Natural killer cell (primary cell): ENCODE results near the gene CDH26. TPM values are rescaled to one million over a fixed set of nuclear protein-coding genes. Genes with fewer than 3 reads are reported as not detected.
A peak's percentile ranks its signal among the peaks of the same experiment; 100 is the strongest.

Experiments used
- ATAC-seq, 3 donors: fragments of 150-1000 bp in 2 of 3; fragments of 200-7000 bp in 1 of 3; cut with Tn5 transposase; 1 replicate in 1 of 3; 2 replicates in 2 of 3; pipeline ENCODE4 v1.10.0; 2021; ENCODE audit warnings: mild to moderate bottlenecking in 2 of 3, moderate library complexity in 2 of 3
- DNase-seq, 2 donors: peaks; one replicate each; pipeline versions ENCODE4 v3.0.0 to v3.0.0-alpha.2; 2013 to 2021; ENCODE audit warnings: mixed read lengths in 1 of 2
- H3K27ac ChIP-seq: one replicate; pipeline ENCODE4 v1.5.1; 2013; ENCODE audit warnings: mild to moderate bottlenecking, low read length
- H3K27me3 ChIP-seq: one replicate; pipeline ENCODE4 v1.6.1; 2013; ENCODE audit warnings: low read length; ENCODE audit not compliant: control insufficient read depth, insufficient read depth
- H3K36me3 ChIP-seq: one replicate; pipeline ENCODE4 v1.6.1; 2013; ENCODE audit warnings: low read length; ENCODE audit not compliant: control insufficient read depth, insufficient read depth
- H3K4me1 ChIP-seq: one replicate; pipeline ENCODE4 v1.6.1; 2013; ENCODE audit warnings: low read length; ENCODE audit not compliant: control insufficient read depth, insufficient read depth
- H3K4me3 ChIP-seq: one replicate; pipeline ENCODE4 v1.5.1; 2013; ENCODE audit warnings: low read length
- H3K9me3 ChIP-seq: one replicate; pipeline ENCODE4 v1.6.1; 2013; ENCODE audit warnings: low read length; ENCODE audit not compliant: control insufficient read depth, insufficient read depth
- H3K27ac Mint-ChIP-seq, 2 donors: one replicate each; pipeline ENCODE4 v1.8.0; 2022; ENCODE audit warnings: mild to moderate bottlenecking in 2 of 2, mixed read lengths in 2 of 2, moderate library complexity in 1 of 2
- H3K27me3 Mint-ChIP-seq, 2 donors: one replicate each; pipeline ENCODE4 v1.8.0; 2022; ENCODE audit warnings: low read depth in 2 of 2, mixed read lengths in 2 of 2
- H3K36me3 Mint-ChIP-seq: one replicate; pipeline ENCODE4 v1.8.0; 2022; ENCODE audit warnings: mixed read lengths
- H3K4me1 Mint-ChIP-seq, 2 donors: one replicate each; pipeline ENCODE4 v1.8.0; 2022; ENCODE audit warnings: mixed read lengths in 2 of 2
- H3K4me3 Mint-ChIP-seq: one replicate; pipeline ENCODE4 v1.8.0; 2022; ENCODE audit warnings: mild to moderate bottlenecking, moderate library complexity, mixed read lengths
- H3K9me3 Mint-ChIP-seq, 2 donors: one replicate each; pipeline ENCODE4 v1.8.0; 2022; ENCODE audit warnings: mixed read lengths in 2 of 2
- CTCF ChIP-seq: fragments of 200-600 bp; IDR thresholded peaks from one replicate; pipeline ENCODE4 v1.8.0; 2022; ENCODE audit warnings: antibody characterized with exemption
- WGBS: methylation state at CpG from one replicate; pipeline ENCODE4 v1.1.7; 2013; ENCODE audit warnings: missing lambda C conversion rate; ENCODE audit not compliant: insufficient coverage; 5-methylcytosine and 5-hydroxymethylcytosine counted together
- intact Hi-C: fragments of 100-400 bp; cut with micrococcal nuclease; formaldehyde crosslinking; loops from one replicate; pipeline ENCODE4 v1.14.2; 2022
- total RNA-seq, 4 donors: library from RNA; stranded (reverse); fragments of 120-200 nt in 1 of 4; gene quantifications; one replicate each; pipeline versions ENCODE4 v1.2.3 to v1.2.4, GENCODE V29; 2013 to 2022

CDH26 gene
- total RNA-seq, 3 donors from 2014 or later (not counting 1 experiment from before 2014, with no cell fraction given) = 1.2 to 2.0 (median 1.8) TPM

- peaks cover 35 to 40% of the 10 kb centered on the region in 2 donors for H3K4me1 Mint-ChIP-seq
- H3K27ac Mint-ChIP-seq = peak overlapping the region; percentile 37 to 93
- no peaks in the 10 kb centered on the region for H3K27me3 Mint-ChIP-seq
- H3K36me3 Mint-ChIP-seq = no peaks in the 10 kb centered on the region
- intact Hi-C loops = no loop called here
- Histone ChIP-seq H3K4me1 (peaks cover 20% of the 10 kb centered on the region), H3K27ac (peak overlapping the region; percentile 55), H3K9me3 (no peaks in the 10 kb centered on the region), H3K36me3 (peaks cover 23% of the 10 kb centered on the region), H3K4me3 (peak overlapping the region; percentile 52), H3K27me3 (no peaks in the 10 kb centered on the region)
- H3K4me3 Mint-ChIP-seq = peak overlapping the region; percentile 94
- no peak for TF ChIP-seq CTCF
- 50% methylated on average over 104 of the region's 104 CpGs for WGBS
- ATAC-seq (no peak), DNase-seq (peak in 1 of 2 donors; percentile 32)
- H3K9me3 Mint-ChIP-seq = no peaks in the 10 kb centered on the region
These were observed 19.0 kb upstream of the CDH26 start for GRCh38 chr20:59939052-59939878.

GRCh38 chr20:59939879-59940128 lies 18.4 kb upstream of the CDH26 start:
- H3K36me3 ChIP-seq = peaks cover 28% of the 10 kb centered on the region
- H3K9me3 ChIP-seq = no peaks in the 10 kb centered on the region
- Mint-ChIP-seq H3K9me3 (no peaks in the 10 kb centered on the region), H3K36me3 (no peaks in the 10 kb centered on the region), H3K4me3 (peak overlapping the region; percentile 94), H3K27me3 (no peaks in the 10 kb centered on the region), H3K27ac (peak overlapping the region; percentile 89 to 93), H3K4me1 (peaks cover 35 to 45% of the 10 kb centered on the region in 2 donors)
- intact Hi-C loops = loop anchor here (5.0 to 10.0 kb wide), 2 partner anchors 117 to 1955 kb away; no protein-coding TSS in a partner anchor
- WGBS = under 1% methylated on average over 24 of the region's 24 CpGs
- H3K27ac ChIP-seq = peak overlapping the region; percentile 55
- DNase-seq = peak in 1 of 2 donors; percentile 21
- peak; percentile 11 to 25 (median 22) for ATAC-seq
- peaks cover 18% of the 10 kb centered on the region for H3K4me1 ChIP-seq
- peak overlapping the region; percentile 52 for H3K4me3 ChIP-seq
- no peaks in the 10 kb centered on the region for H3K27me3 ChIP-seq
- no peak for TF ChIP-seq CTCF

- ATAC-seq (peak; percentile 96 to 97 (median 97)), DNase-seq (peak; percentile 84 to 94)
- TF ChIP-seq CTCF = no peak
- H3K4me1 ChIP-seq = peaks cover 18% of the 10 kb centered on the region
- H3K27ac ChIP-seq = peak within 1 kb of the TSS; percentile 70
- H3K27me3 Mint-ChIP-seq = no peaks in the 10 kb centered on the region
- no peaks in the 10 kb centered on the region for H3K36me3 Mint-ChIP-seq
- H3K4me3 Mint-ChIP-seq = peak within 1 kb of the TSS; percentile 94
- peaks cover 32% of the 10 kb centered on the region for H3K36me3 ChIP-seq
- peak within 1 kb of the TSS; percentile 89 to 93 for H3K27ac Mint-ChIP-seq
- no peaks in the 10 kb centered on the region for H3K27me3 ChIP-seq
- under 1% methylated on average over 57 of the region's 57 CpGs for WGBS
- intact Hi-C loops = loop anchor here (5.0 to 10.0 kb wide), 2 partner anchors 117 to 1954 kb away; no protein-coding TSS in a partner anchor
- H3K4me3 ChIP-seq = peak within 1 kb of the TSS; percentile 52
- no peaks in the 10 kb centered on the region for H3K9me3 Mint-ChIP-seq
- H3K9me3 ChIP-seq = no peaks in the 10 kb centered on the region
- peaks cover 35 to 46% of the 10 kb centered on the region in 2 donors for H3K4me1 Mint-ChIP-seq
These were observed 17.9 kb upstream of the CDH26 start, which contains the start of the genes FAM217B and PPP1R3D for GRCh38 chr20:59940129-59940955. TSS of gene FAM217B (plus strand) at chr20:59940389. CDS start at chr20:59943944, 3,555 bp downstream. TSS of gene PPP1R3D (minus strand) at chr20:59940305. CDS start at chr20:59939931, 374 bp downstream.
